ENCODE measurements around the gene GARS1.
"Not testable (repeated sequence)": the region's sequence is repeated elsewhere in the genome, so short reads cannot be mapped to it uniquely, and the experiment has no call there.

The GARS1 gene

GRCh38 chr7:30575910-30576309 is 18.8 kb upstream of the GARS1 start:
- no peak for DNase-seq (ENCODE audit: low read depth in 2 of 2)

GRCh38 chr7:30583181-30583580 is 11.5 kb upstream of the GARS1 start:
- DNase-seq (ENCODE audit: low read depth in 2 of 2): no peak

GRCh38 chr7:30584415-30584814 is 10.3 kb upstream of the GARS1 start:
- no peak for DNase-seq (ENCODE audit: low read depth in 2 of 2)

- DNase-seq (ENCODE audit: low read depth in 2 of 2): no peak
Observed at GRCh38 chr7:30584965-30585364, 9.7 kb upstream of the GARS1 start.

- DNase-seq (ENCODE audit: low read depth in 2 of 2): no peak
Observed at GRCh38 chr7:30585675-30586074, 9.0 kb upstream of the GARS1 start.

- DNase-seq (ENCODE audit: low read depth in 2 of 2): not testable (repeated sequence)
Observed at GRCh38 chr7:30587547-30587946, 7.1 kb upstream of the GARS1 start.

GRCh38 chr7:30589111-30589510 is 5.6 kb upstream of the GARS1 start:
- no peak for DNase-seq (ENCODE audit: low read depth in 2 of 2)

- peak in 1 of 2 donors; percentile 15 for DNase-seq (ENCODE audit: low read depth in 2 of 2)
Observed at GRCh38 chr7:30594048-30594539, 584 bp upstream of the GARS1 start.

- DNase-seq (ENCODE audit: low read depth in 2 of 2): no peak
Observed at GRCh38 chr7:30595436-30596013, 847 bp downstream of the GARS1 start.

GRCh38 chr7:30596014-30596641 is 1.4 kb downstream of the GARS1 start:
- no peak for DNase-seq (ENCODE audit: low read depth in 2 of 2)

GRCh38 chr7:30596721-30597120 is 2.0 kb downstream of the GARS1 start:
- no peak for DNase-seq (ENCODE audit: low read depth in 2 of 2)

- no peak for DNase-seq (ENCODE audit: low read depth in 2 of 2)
Observed at GRCh38 chr7:30598121-30598876, 3.6 kb downstream of the GARS1 start.

GRCh38 chr7:30604901-30605300 is 10.2 kb downstream of the GARS1 start:
- DNase-seq (ENCODE audit: low read depth in 2 of 2): no peak

- DNase-seq (ENCODE audit: low read depth in 2 of 2): no peak
Observed at GRCh38 chr7:30605832-30606231, 11.2 kb downstream of the GARS1 start.

- DNase-seq (ENCODE audit: low read depth in 2 of 2): peak in 1 of 2 donors; percentile 22
Observed at GRCh38 chr7:30612658-30613265, 18.1 kb downstream of the GARS1 start.

- no peak for DNase-seq (ENCODE audit: low read depth in 2 of 2)
Observed at GRCh38 chr7:30613366-30614325, 19.0 kb downstream of the GARS1 start.

GRCh38 chr7:30616318-30616717 is 21.6 kb downstream of the GARS1 start:
- no peak for DNase-seq (ENCODE audit: low read depth in 2 of 2)

GRCh38 chr7:30617359-30617758 is 22.7 kb downstream of the GARS1 start:
- no peak for DNase-seq (ENCODE audit: low read depth in 2 of 2)

GRCh38 chr7:30618080-30618676 is 23.5 kb downstream of the GARS1 start:
- DNase-seq (ENCODE audit: low read depth in 2 of 2): no peak

GRCh38 chr7:30618961-30619360 is 24.3 kb downstream of the GARS1 start:
- no peak for DNase-seq (ENCODE audit: low read depth in 2 of 2)

- no peak for DNase-seq (ENCODE audit: low read depth in 2 of 2)
Observed at GRCh38 chr7:30625283-30625682, 30.6 kb downstream of the GARS1 start.

Data from stimulated activated CD8-positive, alpha-beta memory T cell treated with anti-CD3 and anti-CD28 coated beads, Interleukin-15, amount 100 ng/mL, for 48 hours (primary cell).